SKM-1 (cell line): ENCODE measurements around the gene DPP4.

Experiments used
- DNase-seq: peaks from one replicate; lab custom pipeline; 2025; ENCODE audit not compliant: unreplicated experiment; lab: John Stamatoyannopoulos, UW

The DPP4 gene

GRCh38 chr2:162073888-162074631 lies at the start of gene DPP4:
Gene DPP4 (minus strand): TSS chr2:162074215. CDS start chr2:162073981, 234 bp downstream.
- peak; percentile 14 for DNase-seq

DNA sequence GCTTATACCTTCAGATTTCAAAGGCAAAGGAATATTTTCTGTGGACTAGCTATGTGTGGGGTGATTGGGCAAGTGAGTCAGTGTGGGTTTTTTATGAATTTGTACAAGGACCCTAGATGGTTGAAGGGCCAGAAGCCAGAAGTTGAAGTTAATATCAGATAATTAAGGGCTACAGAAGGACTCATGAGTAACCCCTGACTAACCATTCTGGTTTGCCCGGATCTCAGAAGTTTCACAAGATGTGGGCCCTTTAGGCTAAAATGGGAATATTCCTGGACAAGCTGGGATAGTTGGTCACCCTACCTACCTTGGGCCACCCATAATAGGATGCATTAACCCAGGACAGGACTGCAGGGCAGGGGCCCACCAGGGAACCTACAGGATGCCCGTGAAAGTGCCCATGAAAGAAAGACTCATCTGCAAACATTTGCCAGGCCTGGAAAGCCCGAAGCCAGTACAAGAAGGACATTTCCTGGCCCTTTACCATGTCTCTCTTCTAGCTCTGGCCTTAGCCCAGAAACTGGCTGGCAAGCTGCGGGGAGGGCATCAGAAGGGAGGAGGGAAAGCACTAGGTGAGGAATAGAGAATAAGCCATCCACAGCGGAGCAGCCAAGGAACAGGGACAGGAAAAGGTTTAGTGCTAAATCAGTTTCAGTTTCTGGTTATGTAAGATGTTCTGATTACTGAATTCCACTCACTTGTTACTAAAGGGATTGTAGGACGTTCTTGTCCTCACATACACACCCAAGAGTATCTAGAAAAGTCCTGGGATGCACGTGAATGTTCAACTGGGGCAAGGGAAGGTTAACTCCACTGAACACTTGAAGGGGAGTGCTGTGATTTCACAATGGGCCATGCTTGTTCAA lies 44.4 kb upstream of the DPP4 start:
- no peak for DNase-seq

DNA sequence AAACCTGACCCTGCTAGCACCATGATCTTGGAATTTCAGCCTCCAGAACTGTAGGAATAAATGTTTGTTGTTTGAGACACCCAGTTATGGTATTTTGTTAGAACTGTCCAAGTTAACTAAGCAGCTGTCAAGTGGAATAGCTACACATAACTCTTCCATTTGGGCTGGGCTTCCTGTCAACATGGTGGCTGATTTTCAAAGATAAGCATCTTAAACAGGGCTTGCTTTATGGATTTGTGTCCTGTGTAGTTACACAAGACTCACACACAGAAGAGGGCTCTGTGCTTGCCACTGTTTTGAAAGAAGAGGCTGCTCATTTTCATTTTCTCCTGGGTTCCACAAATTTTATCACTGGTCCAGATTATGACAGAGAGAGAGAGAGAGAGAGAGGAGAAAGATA lies 42.3 kb upstream of the DPP4 start:
- DNase-seq = no peak

DNA sequence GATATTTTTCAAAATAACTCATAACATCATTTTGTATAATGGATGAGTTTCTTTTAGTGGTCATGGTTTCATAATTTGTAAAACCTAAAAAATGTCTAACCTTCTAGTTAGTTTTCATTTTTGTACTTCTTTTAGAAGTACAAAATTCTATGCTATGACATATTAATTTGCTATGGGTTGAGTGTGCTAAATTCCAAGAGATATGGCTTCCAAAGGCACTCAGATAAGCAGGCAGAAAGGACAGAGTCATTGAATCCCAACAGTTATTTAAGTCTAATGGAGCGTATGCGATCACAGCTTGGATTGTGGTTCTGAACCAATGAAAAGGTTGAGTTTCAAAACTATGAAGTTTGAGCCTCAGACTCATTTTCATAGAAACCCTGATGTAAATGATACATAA lies 41.1 kb upstream of the DPP4 start:
- DNase-seq = no peak

DNA sequence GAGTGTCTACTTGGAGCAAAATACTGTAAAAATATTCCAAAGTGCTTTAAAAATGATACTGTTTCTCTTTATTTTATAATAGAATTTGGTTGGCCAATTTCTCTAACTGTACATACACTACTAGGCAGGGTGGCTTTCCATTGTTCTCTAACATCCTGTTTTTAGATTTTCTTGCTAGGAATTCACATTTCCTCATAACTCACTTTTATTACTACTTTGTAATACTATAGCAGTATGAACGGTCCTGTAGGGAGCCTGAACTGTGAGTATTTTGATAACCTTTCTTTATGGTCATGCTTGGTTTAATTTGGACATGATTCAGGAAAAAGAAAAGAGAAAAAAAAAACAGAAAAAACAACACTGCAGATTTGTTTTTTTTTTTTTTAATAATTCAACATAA lies 40.3 kb upstream of the DPP4 start:
- no peak for DNase-seq

GRCh38 chr2:162113776-162114168 lies 39.8 kb upstream of the DPP4 start:
- peak; percentile 89 for DNase-seq

- DNase-seq = no peak
Measured at GRCh38 chr2:162113088-162113775, 39.2 kb upstream of the DPP4 start.

GRCh38 chr2:162111958-162112850 lies 38.2 kb upstream of the DPP4 start:
- DNase-seq = no peak

GRCh38 chr2:162107361-162107901 lies 33.4 kb upstream of the DPP4 start:
- DNase-seq = no peak

DNA sequence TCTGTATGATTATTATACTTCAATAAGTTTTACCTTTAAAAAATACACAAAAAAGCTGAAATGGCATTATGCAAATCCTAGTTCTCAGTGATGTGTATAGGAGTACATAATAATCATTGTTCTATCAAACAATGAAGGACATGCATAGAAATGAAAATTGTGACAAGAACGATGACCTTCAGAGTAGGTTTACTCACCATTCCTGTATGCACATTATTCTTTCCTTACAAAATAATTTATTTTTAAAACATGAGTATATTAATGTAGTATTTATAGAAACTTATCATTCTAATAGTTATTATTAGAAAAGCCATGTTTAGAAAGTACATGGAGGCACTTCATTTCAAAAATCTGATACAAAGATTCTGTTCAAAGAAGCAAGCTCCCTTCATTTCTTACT lies 32.7 kb upstream of the DPP4 start:
- no peak for DNase-seq

DNA sequence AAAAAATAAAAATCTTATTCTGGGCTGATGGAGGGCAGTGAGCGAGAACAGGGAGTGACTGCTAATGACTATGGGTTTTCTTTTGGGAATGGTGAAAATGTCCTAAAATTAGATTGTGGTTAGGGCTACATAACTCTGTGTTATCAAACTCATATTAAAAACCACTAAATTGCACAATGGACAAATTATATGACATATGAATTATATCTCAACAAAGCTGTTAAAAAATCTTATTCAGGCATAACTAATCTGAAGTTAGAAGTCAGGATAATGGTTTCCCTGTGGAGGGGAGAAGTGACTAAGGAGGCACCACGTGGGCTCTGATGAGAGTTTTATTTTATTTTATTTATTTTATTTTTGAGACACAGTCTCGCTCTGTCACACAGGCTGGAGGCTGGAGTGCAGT lies 32.1 kb upstream of the DPP4 start:
- no peak for DNase-seq

- DNase-seq = no peak
Measured at GRCh38 chr2:162103443-162104009, 29.5 kb upstream of the DPP4 start.

DNA sequence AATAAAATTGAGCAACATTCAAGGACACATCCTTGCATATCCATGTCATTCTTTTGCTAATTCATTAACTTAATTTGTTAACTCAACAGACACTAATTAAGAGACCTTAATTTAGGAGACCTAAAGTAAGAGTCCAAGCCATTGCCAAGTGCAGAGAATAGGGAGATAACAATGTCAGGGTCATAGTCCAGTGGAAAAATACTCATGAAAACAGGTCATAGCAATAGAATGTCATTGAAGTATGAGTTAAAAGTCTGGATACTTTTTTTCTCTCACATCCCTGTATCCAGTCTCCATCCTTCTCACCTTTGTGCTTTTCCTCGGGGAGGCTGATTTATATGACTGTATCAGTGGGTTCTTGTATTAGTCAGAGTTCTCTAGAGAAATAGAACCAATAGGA lies 26.6 kb upstream of the DPP4 start:
- DNase-seq = no peak

- DNase-seq = no peak
Measured at GRCh38 chr2:162099836-162100235, 25.8 kb upstream of the DPP4 start.

GRCh38 chr2:162092658-162093556 lies 18.9 kb upstream of the DPP4 start:
- no peak for DNase-seq

GRCh38 chr2:162092008-162092390 lies 18.0 kb upstream of the DPP4 start:
- no peak for DNase-seq

DNA sequence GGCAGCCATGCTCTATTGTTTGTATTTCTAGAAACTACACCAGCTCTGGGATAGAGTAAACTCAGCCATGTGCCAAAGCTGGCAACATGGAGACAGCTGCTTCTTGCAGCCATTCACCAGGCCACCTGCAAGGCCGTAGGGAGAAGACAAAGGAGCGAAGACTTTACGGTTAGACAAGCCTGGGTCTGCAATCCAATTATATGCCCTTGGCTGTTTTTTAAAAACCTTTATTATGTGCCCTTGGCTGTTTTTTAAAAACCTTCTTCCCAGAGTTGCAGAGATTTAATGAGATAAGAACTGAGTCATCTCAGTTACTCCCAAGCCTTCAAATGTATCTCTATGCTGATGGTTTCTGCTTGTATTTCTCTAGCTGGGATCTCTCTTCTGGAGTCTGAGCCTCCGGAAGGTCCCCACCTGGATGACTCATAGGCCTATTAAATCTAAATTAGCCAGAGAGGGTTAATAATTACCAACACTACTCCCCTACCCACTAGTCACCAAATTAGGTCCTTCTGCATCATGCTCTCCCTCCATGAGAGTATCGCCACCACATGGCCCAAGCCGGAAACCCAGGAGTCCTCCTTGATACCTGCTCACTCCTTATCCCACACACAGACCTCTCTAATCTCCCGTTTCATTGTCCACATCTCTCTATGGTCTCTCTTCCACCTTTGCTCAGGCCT lies 17.5 kb upstream of the DPP4 start:
- DNase-seq = no peak

- no peak for DNase-seq
Measured at GRCh38 chr2:162090109-162090508, 16.1 kb upstream of the DPP4 start.

- no peak for DNase-seq
Measured at GRCh38 chr2:162086904-162087303, 12.9 kb upstream of the DPP4 start.
